Stomach (tissue), 9 donors: ENCODE measurements around the gene KRT81. TPM values are rescaled to one million over a fixed set of nuclear protein-coding genes. Genes with fewer than 3 reads are reported as not detected.

Experiments used
- DNase-seq, 2 donors: peaks; one replicate each; pipeline versions ENCODE4 v3.0.0 to v3.0.0-alpha.2; 2013 to 2019
- H3K27ac ChIP-seq, 5 donors: fragments of 200-600 bp in 4 of 5; sonication (generic) in 4 of 5; one replicate each; pipeline ENCODE4 v1.5.1; 2013 to 2019; ENCODE audit warnings: mild to moderate bottlenecking in 1 of 5, moderate library complexity in 1 of 5
- H3K27me3 ChIP-seq, 3 donors: fragments of 200-600 bp; sonication (generic); one replicate each; pipeline ENCODE4 v1.5.1; 2017 to 2019; ENCODE audit warnings: mixed run types in 1 of 3
- H3K36me3 ChIP-seq, 4 donors: fragments of 200-600 bp; sonication (generic); 1 replicate in 3 of 4; 2 replicates in 1 of 4; pipeline ENCODE4 v1.5.1; 2016 to 2019
- H3K4me1 ChIP-seq, 4 donors: fragments of 200-600 bp; sonication (generic); one replicate each; pipeline ENCODE4 v1.5.1; 2016 to 2019
- H3K4me3 ChIP-seq, 4 donors: fragments of 200-600 bp; sonication (generic) in 3 of 4; one replicate each; pipeline ENCODE4 v1.5.1; 2016 to 2019; ENCODE audit warnings: mild to moderate bottlenecking in 1 of 4
- H3K9me3 ChIP-seq, 4 donors: fragments of 200-600 bp; sonication (generic); one replicate each; pipeline ENCODE4 v1.5.1; 2016 to 2019
- EP300 ChIP-seq: sonication (generic); formaldehyde crosslinking; IDR thresholded peaks from one replicate; pipeline ENCODE4 v1.6.1; 2017; ENCODE audit warnings: antibody characterized with exemption
- POLR2A ChIP-seq, 4 donors: fragments of 450-650 bp; IDR thresholded peaks; one replicate each; pipeline ENCODE4 v1.6.1; 2016; ENCODE audit warnings: antibody characterized with exemption in 4 of 4, control low read depth in 2 of 4, mild to moderate bottlenecking in 1 of 4, moderate library complexity in 1 of 4
- POLR2AphosphoS5 ChIP-seq, 3 donors: sonication (generic); formaldehyde crosslinking; IDR thresholded peaks; one replicate each; pipeline ENCODE4 v1.6.1; 2016; ENCODE audit warnings: antibody characterized with exemption in 3 of 3
- WGBS, 5 donors: extraction: QIAGEN DNeasy Blood & Tissue Kit in 3 of 5; methylation state at CpG; one replicate each; pipeline versions ENCODE4 v1.1.5 to v1.1.7; 2013 to 2018; 5-methylcytosine and 5-hydroxymethylcytosine counted together
- intact Hi-C: fragments of 100-400 bp; cut with DNase I; formaldehyde crosslinking; loops from one replicate; pipeline ENCODE4 v1.15.1; 2023; ENCODE audit warnings: low total_unique reads
- polyA plus RNA-seq, 3 donors: library from polyadenylated mRNA; stranded (reverse); fragments of 200-250 nt; gene quantifications; one replicate each; pipeline ENCODE4 v1.2.3, GENCODE V29; 2013
- total RNA-seq, 5 donors: library from RNA; depleted of rRNA; stranded (reverse); fragments of >200 nt; gene quantifications; one replicate each; pipeline versions ENCODE4 v1.1.0 to v1.2.3, GENCODE V29; 2014 to 2016
- TF ChIP-seq, protein P1 (sequence below), 7 experiments: fragments of 450-650 bp in 4 of 7; fragments of 200-600 bp in 3 of 7; sonication (generic) in 3 of 7; IDR thresholded peaks; one replicate each; pipeline ENCODE4 v1.5.1; 2016 to 2019; ENCODE audit warnings: antibody characterized with exemption in 7 of 7, control low read depth in 2 of 7, mild to moderate bottlenecking in 1 of 7
- donor health status: healthy with polysubstance abuse.
- donor health status: Bipolar disorder and iron deficiency.
- donor health status: healthy.

The KRT81 gene
- total and polyA plus RNA-seq, 8 donors: 0.15 TPM; not detected in 7

DNA sequence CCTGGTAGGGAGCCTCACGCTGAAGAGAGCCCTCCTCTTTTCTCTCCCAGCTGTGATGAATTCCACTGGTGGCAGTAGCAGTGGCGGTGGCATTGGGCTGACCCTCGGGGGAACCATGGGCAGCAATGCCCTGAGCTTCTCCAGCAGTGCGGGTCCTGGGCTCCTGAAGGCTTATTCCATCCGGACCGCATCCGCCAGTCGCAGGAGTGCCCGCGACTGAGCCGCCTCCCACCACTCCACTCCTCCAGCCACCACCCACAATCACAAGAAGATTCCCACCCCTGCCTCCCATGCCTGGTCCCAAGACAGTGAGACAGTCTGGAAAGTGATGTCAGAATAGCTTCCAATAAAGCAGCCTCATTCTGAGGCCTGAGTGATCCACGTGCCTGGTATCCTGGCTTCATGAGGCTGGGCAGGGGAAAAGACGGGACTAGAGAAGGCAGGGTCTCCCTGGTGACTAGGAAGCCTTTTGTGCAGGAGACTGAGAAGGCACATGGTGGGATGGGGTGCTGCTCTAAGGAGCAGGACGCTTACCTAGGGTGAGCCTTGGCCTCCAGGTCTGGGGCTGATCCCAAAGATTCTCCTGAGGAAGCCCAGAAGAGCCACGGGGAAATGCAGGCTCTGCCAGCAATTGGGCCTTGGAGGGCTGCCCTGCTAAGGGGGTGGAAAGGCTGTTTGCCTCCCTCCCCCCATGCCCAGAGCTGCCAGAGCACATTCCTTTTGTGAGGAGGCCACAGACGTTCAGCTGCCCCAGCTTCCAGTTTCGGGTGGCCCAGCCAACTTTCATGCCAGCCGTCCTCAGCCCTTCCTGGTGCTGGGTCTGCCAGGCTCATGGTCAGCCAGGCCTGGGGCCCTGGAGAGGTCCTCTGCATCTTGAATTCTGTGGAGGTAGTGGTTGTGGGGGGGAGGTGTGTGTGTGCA lies 42.5 kb downstream of the KRT81 start:
- Histone ChIP-seq H3K27me3 (peaks cover 0 to 29% (median 9%) of the 10 kb centered on the region in 3 donors), H3K4me1 (peaks cover 41 to 63% (median 50%) of the 10 kb centered on the region in 4 donors), H3K36me3 (no peaks in the 10 kb centered on the region), H3K9me3 (no peaks in the 10 kb centered on the region), H3K27ac (peak overlapping the region in 4 of 5 donors; percentile 60 to 72 (median 67)), H3K4me3 (no peak overlapping the region)
- peak in 2 of 3 donors; percentile 46 to 53 for TF ChIP-seq POLR2AphosphoS5 (IDR thresholded peaks at IDR 0.05)
- TF ChIP-seq EP300: no peak
- 74 to 78% (median 77%) methylated on average over 13 to 18 of the region's 18 CpGs for WGBS, 5 donors
- DNase-seq: peak; percentile 66 to 84
- intact Hi-C loops: no loop called here

DNA sequence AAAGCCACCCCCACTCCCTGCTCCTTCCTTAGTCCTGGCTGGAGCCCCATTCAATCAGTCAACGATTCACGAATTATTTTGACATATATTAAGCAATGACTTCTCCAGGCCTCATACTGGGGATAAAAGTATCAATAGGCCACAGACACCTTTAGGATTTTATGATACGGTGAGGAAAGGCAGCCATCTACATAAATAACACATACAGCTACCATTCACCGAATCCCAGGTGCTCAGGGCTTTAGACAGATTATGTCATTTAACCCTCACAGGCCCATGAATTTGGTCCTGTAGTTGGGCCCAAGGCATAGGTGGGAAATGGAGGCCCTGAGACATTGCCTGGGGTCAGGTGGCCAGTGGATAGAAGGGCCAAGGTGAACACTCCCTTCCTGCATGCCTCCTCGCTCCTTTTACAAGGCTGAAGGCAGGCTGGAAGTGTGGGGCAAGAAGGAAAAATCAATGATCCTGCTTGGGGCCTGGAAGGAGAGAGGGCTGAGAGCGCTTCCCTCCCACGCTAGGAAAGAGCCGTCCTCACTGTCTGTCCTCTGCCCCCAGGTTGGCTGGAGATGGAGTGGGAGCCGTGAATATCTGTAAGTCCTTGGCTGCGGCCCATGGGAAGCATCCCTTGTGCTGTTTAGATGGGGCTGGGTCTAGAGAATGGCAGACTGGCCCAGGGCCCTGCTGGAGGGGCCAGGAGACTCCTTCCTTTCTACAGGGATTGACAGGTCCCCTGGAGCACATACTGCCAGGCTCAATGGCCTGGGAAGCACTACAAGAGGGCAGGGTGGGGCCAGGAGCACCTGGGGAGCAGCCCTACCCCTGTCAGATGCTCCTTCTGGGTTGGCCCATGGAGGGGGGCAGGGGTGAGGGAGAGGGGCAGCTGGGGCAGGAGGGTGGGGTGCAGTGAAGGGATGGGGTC lies 43.5 kb downstream of the KRT81 start:
- WGBS, 5 donors: 78 to 88% (median 81%) methylated on average over 10 of the region's 10 CpGs
- DNase-seq: no peak
- intact Hi-C loops: no loop called here
- TF ChIP-seq POLR2AphosphoS5 (IDR thresholded peaks at IDR 0.05) (no peak), EP300 (no peak), POLR2A (IDR thresholded peaks at IDR 0.05) (no peak)
- TF ChIP-seq, protein P1, sequence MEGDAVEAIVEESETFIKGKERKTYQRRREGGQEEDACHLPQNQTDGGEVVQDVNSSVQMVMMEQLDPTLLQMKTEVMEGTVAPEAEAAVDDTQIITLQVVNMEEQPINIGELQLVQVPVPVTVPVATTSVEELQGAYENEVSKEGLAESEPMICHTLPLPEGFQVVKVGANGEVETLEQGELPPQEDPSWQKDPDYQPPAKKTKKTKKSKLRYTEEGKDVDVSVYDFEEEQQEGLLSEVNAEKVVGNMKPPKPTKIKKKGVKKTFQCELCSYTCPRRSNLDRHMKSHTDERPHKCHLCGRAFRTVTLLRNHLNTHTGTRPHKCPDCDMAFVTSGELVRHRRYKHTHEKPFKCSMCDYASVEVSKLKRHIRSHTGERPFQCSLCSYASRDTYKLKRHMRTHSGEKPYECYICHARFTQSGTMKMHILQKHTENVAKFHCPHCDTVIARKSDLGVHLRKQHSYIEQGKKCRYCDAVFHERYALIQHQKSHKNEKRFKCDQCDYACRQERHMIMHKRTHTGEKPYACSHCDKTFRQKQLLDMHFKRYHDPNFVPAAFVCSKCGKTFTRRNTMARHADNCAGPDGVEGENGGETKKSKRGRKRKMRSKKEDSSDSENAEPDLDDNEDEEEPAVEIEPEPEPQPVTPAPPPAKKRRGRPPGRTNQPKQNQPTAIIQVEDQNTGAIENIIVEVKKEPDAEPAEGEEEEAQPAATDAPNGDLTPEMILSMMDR (IDR thresholded peaks at IDR 0.05): no peak
- Histone ChIP-seq H3K4me1 (peaks cover 50 to 72% (median 59%) of the 10 kb centered on the region in 4 donors), H3K36me3 (no peaks in the 10 kb centered on the region), H3K9me3 (no peaks in the 10 kb centered on the region), H3K27me3 (peaks cover 0 to 29% (median 9%) of the 10 kb centered on the region in 3 donors), H3K4me3 (no peak overlapping the region), H3K27ac (peak overlapping the region in 4 of 5 donors; percentile 60 to 72 (median 67))

DNA sequence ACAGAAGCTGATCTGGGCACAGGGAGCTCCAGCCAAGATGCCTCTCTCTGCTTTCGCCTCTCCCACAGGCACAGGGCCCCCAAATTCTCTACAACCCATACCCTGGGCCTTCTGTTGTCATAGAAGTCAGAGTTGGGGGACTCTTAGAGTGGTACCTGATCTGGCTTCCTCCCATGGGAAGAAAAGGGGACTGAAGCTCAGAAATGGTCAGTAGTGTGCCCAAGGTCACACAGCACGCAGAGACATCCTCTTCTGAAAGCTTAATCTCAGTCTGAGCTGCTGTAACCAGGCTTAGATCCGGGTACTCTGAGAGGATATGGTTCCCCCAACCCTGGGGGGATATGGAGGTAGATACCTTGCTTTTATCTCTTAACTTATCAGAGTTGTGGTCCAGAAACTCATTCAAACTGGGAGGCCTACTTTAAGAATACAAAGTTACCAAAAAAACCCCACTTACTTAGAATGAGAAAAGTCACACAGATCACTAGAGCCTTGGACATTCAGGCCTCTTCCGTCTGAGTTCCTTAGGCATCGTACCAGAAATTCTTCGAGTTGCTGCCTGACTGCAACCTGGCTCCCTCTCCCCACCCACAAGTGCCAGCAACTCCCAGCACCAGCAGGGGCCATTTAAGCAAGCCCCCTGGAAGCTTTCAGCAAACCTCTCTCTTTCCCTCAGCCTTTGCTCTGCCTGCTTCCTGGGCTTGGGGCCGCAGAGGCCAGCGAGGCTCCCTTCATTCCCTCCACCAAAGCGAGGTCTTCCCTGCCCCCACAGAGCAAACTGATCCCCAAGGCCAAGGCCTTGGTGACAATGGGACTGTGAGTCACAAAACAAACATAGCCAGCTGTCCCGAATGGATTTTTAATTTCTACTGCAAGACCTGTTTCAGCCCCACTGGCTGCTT lies 44.4 kb downstream of the KRT81 start:
- H3K4me1 ChIP-seq: peaks cover 50 to 77% (median 61%) of the 10 kb centered on the region in 4 donors
- TF ChIP-seq EP300 (no peak), POLR2AphosphoS5 (IDR thresholded peaks at IDR 0.05) (peak in 1 of 3 donors; percentile 28), POLR2A (IDR thresholded peaks at IDR 0.05) (no peak)
- H3K4me3 ChIP-seq: no peak overlapping the region
- H3K27me3 ChIP-seq: peaks cover 0 to 29% (median 9%) of the 10 kb centered on the region in 3 donors
- DNase-seq: peak; percentile 41 to 87
- 48 to 57% (median 53%) methylated on average over 10 of the region's 10 CpGs for WGBS, 5 donors
- H3K27ac ChIP-seq: peak overlapping the region in 4 of 5 donors; percentile 60 to 72 (median 67)
- H3K36me3 ChIP-seq: no peaks in the 10 kb centered on the region
- no peaks in the 10 kb centered on the region for H3K9me3 ChIP-seq
- intact Hi-C loops: no loop called here

DNA sequence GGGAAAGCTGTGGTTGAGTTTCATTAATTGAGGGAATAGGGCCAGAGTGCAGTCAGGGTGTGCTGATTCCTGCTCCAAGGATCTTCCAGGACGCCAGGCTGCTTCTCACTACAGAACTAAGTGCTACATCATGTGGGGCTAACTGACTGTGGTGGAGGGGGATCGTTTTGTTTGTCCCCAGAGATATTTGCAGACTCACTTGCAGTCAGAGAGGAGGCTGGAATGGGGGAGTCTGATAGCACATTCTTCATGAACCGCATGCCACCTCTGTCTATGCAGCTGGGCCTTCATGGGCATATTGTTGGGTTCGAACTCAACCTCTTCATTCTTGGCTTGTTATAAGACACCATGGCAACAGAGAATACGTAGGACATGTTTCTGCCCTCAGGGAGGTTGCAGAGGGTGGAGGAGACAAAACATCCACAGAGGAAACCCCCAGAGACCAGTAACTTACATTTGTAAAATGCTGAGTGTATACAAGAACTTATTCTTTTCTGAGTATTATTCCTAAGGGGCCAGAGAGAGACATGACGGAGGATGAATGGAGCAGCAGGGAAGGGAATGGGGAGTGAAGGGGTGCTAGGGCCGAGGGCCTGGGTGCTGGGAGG lies 45.3 kb downstream of the KRT81 start:
- WGBS, 5 donors: 70 to 88% (median 80%) methylated on average over 7 of the region's 7 CpGs
- Histone ChIP-seq H3K27ac (peak overlapping the region in 3 of 5 donors; percentile 60 to 72 (median 65)), H3K36me3 (no peaks in the 10 kb centered on the region), H3K27me3 (peaks cover 0 to 29% (median 9%) of the 10 kb centered on the region in 3 donors), H3K9me3 (no peaks in the 10 kb centered on the region), H3K4me1 (peaks cover 50 to 77% (median 61%) of the 10 kb centered on the region in 4 donors), H3K4me3 (no peak overlapping the region)
- DNase-seq: no peak
- TF ChIP-seq, protein P1 (IDR thresholded peaks at IDR 0.05): no peak
- TF ChIP-seq EP300: no peak
- intact Hi-C loops: no loop called here
